Large intestine (tissue), 3 donors: Measurements from ENCODE around the gene C1GALT1. TPM values are rescaled to one million over a fixed set of nuclear protein-coding genes. Genes with fewer than 3 reads are reported as not detected.
A peak's percentile ranks its signal among the peaks of the same experiment; 100 is the strongest.

ENCODE experiments used
- DNase-seq, 2 donors: peaks; one replicate each; pipeline versions ENCODE4 v3.0.0 to v3.0.0-alpha.2; 2013
- H3K27ac ChIP-seq: one replicate; pipeline ENCODE4 v1.5.1; 2013; ENCODE audit warnings: low read length
- H3K27me3 ChIP-seq: 2 replicates; pipeline ENCODE4 v1.6.1; 2013; ENCODE audit warnings: low read length; ENCODE audit not compliant: control insufficient read depth, insufficient read depth
- H3K36me3 ChIP-seq: 2 replicates; pipeline ENCODE4 v1.6.1; 2013; ENCODE audit warnings: low read length; ENCODE audit not compliant: control insufficient read depth, insufficient read depth
- H3K4me1 ChIP-seq: one replicate; pipeline ENCODE4 v1.6.1; 2013; ENCODE audit warnings: low read length; ENCODE audit not compliant: control insufficient read depth, insufficient read depth
- H3K4me3 ChIP-seq: one replicate; pipeline ENCODE4 v1.5.1; 2013; ENCODE audit warnings: low read length
- H3K9me3 ChIP-seq: one replicate; pipeline ENCODE4 v1.6.1; 2013; ENCODE audit warnings: mild to moderate bottlenecking, low read depth, low read length, moderate library complexity; ENCODE audit not compliant: control insufficient read depth
- WGBS: methylation state at CpG from one replicate; pipeline ENCODE4 v1.1.5; 2013; ENCODE audit warnings: low lambda C conversion rate; ENCODE audit not compliant: insufficient coverage; 5-methylcytosine and 5-hydroxymethylcytosine counted together
- polyA plus RNA-seq: library from polyadenylated mRNA; unstranded; fragments of 120-200 nt; gene quantifications from one replicate; pipeline ENCODE4 v1.2.1, GENCODE V29; 2013

C1GALT1 gene
- polyA plus RNA-seq, 1 donor: 54.7 TPM

DNA sequence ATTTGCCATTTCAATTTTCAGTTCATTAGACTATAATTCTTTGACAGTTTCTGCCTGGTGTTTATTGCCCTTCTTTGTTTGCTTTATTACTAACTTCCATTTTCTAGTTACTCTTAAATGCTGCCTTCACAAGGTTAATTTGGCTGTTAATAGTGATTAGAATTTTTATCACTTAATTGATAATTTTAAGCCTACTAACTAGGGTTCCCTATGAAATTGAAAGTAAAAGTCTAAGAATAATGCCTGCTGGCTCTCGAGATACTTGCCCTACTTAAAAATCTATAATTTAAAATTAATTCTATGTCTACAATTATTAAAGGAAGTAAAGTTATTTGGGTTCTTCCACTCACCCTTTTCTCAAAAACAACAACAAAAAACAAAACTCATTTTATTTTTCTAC, 65.3 kb downstream of the C1GALT1 start:
- no peak overlapping the region for H3K27ac ChIP-seq
- WGBS: no CpG with 5 or more reads among the region's 1 CpG
- DNase-seq: no peak
- H3K9me3 ChIP-seq: no peaks in the 10 kb centered on the region
- H3K27me3 ChIP-seq: no peaks in the 10 kb centered on the region
- H3K4me3 ChIP-seq: no peak overlapping the region
- H3K36me3 ChIP-seq: peaks cover 8% of the 10 kb centered on the region
- peaks cover 2% of the 10 kb centered on the region for H3K4me1 ChIP-seq

GRCh38 chr7:7249814-7250213, 67.5 kb downstream of the C1GALT1 start:
- Histone ChIP-seq H3K27ac (no peak overlapping the region), H3K4me3 (no peak overlapping the region), H3K4me1 (peaks cover 5% of the 10 kb centered on the region), H3K36me3 (peaks cover 3% of the 10 kb centered on the region), H3K27me3 (no peaks in the 10 kb centered on the region), H3K9me3 (no peaks in the 10 kb centered on the region)
- DNase-seq: no peak
- WGBS: 63% methylated on average over 2 of the region's 2 CpGs

GRCh38 chr7:7251742-7252141, 69.4 kb downstream of the C1GALT1 start:
- WGBS: no CpG with 5 or more reads among the region's 2 CpGs
- Histone ChIP-seq H3K4me1 (peaks cover 8% of the 10 kb centered on the region), H3K4me3 (no peak overlapping the region), H3K27me3 (no peaks in the 10 kb centered on the region), H3K9me3 (no peaks in the 10 kb centered on the region), H3K27ac (no peak overlapping the region), H3K36me3 (no peaks in the 10 kb centered on the region)
- DNase-seq: no peak

GRCh38 chr7:7254319-7254718, 72.0 kb downstream of the C1GALT1 start:
- WGBS: 100% methylated on average over 1 of the region's 2 CpGs
- H3K4me1 ChIP-seq: peaks cover 8% of the 10 kb centered on the region

DNA sequence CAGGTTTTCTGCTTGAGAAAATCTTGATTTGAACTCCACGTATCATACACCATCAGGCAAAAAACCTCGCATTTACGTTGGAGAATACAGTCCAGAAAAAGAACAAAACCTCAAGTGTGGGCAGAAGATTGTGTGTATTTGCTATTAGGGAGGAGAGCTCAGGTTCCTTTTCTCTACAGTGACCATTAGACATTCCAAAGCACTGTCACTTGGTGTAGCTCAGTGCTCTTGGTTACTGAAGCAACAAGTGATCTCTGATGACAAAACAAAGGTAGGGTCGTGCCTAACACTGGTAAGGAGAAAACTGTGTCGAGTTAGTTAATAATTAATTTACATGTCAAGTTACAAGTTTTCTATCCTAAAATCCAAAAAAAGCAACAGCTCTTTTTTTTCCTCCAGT, 72.6 kb downstream of the C1GALT1 start:
- H3K36me3 ChIP-seq: no peaks in the 10 kb centered on the region
- 100% methylated on average over 1 of the region's 5 CpGs for WGBS

More at GRCh38 chr7:7254319-7254718, 72.0 kb downstream of the C1GALT1 start:
- no peak for DNase-seq
- no peaks in the 10 kb centered on the region for H3K27me3 ChIP-seq
- H3K9me3 ChIP-seq: no peaks in the 10 kb centered on the region
- no peak overlapping the region for H3K4me3 ChIP-seq
- H3K36me3 ChIP-seq: no peaks in the 10 kb centered on the region
- no peak overlapping the region for H3K27ac ChIP-seq

DNA sequence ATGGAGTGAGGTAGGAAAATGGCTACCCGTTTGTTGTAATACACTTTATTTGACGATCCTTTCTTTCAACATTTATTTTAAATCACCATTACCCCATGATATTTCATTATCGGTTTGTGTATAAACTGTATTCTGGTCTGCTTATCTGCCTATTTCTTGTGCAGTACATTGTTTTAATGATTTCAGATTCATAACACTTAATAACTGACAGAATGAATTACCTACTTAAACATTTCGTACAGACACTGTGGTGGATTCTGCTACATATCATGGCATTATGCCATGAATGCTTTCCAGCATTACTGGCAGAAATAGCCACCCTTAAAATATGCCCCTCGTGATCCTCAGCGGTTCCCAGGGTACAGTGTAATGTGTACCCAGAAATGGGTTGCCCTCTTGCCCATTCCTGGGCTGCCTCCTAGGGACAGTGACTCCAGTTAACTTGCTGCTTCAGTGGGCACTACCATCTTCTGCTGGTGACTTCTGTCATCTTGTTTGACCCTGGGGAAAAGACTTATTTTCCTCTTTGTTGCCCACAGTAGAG, 74.5 kb downstream of the C1GALT1 start:
- Histone ChIP-seq H3K36me3 (no peaks in the 10 kb centered on the region), H3K4me1 (peaks cover 6% of the 10 kb centered on the region), H3K9me3 (no peaks in the 10 kb centered on the region), H3K4me3 (no peak overlapping the region), H3K27ac (no peak overlapping the region), H3K27me3 (no peaks in the 10 kb centered on the region)
- DNase-seq: no peak
- 85% methylated on average over 2 of the region's 6 CpGs for WGBS

More for the DNA sequence above, 72.6 kb downstream of the C1GALT1 start:
- peak in 1 of 2 donors; percentile 39 for DNase-seq
- no peak overlapping the region for H3K27ac ChIP-seq
- H3K27me3 ChIP-seq: no peaks in the 10 kb centered on the region
- no peaks in the 10 kb centered on the region for H3K9me3 ChIP-seq
- H3K4me1 ChIP-seq: peaks cover 6% of the 10 kb centered on the region
- no peak overlapping the region for H3K4me3 ChIP-seq

DNA sequence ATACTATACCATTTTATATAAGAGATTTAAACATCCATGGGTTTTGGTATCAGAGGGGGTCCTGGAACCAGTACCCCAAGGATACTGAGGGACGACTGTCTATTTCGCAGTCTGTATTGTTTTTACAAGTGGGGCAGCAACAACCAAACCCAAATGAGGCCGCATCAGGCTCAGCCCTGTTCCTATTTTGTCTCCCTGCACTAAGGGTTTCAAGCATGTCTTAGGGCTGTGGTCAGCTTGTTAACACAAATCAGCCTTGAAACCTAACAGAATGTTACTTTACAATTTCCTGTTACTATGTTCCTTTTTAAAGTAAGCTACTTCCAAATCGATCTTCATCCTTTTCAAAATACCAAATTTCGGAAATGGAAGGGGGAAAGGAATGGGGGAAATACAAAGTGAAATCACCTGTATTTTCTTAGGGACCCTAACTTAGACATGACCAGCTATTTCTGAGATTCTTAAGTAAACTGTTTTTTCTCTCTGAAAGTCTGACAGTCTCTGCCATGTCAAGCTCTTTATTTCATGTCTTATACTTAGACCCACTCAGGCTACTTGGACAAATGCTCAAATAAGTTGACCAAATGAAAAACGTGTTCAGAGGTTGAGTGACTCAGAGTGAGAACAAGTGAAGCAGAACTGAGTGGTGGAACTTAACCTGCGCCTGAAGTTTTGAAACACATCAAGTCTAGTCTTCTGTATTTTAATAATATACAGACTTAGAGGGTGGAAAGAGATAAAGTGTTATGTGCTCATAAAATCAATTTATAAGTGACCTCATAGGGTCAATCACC, 75.8 kb downstream of the C1GALT1 start:
- 90% methylated on average over 5 of the region's 7 CpGs for WGBS
- DNase-seq: no peak
- no peak overlapping the region for H3K27ac ChIP-seq
- H3K27me3 ChIP-seq: no peaks in the 10 kb centered on the region
- H3K4me1 ChIP-seq: peaks cover 6% of the 10 kb centered on the region
- no peak overlapping the region for H3K4me3 ChIP-seq
- no peaks in the 10 kb centered on the region for H3K36me3 ChIP-seq
- no peaks in the 10 kb centered on the region for H3K9me3 ChIP-seq

- H3K9me3 ChIP-seq: no peaks in the 10 kb centered on the region
- DNase-seq: no peak
- H3K36me3 ChIP-seq: no peaks in the 10 kb centered on the region
- no peak overlapping the region for H3K4me3 ChIP-seq
- peaks cover 13% of the 10 kb centered on the region for H3K4me1 ChIP-seq
- H3K27me3 ChIP-seq: no peaks in the 10 kb centered on the region
- no peak overlapping the region for H3K27ac ChIP-seq
Observed at GRCh38 chr7:7261863-7262262, 79.5 kb downstream of the C1GALT1 start.

- Histone ChIP-seq H3K9me3 (no peaks in the 10 kb centered on the region), H3K27ac (no peak overlapping the region), H3K4me1 (peaks cover 13% of the 10 kb centered on the region), H3K4me3 (no peak overlapping the region), H3K27me3 (no peaks in the 10 kb centered on the region), H3K36me3 (no peaks in the 10 kb centered on the region)
- WGBS: 100% methylated on average over 1 of the region's 5 CpGs
- no peak for DNase-seq
Observed at GRCh38 chr7:7263297-7264230, 81.2 kb downstream of the C1GALT1 start.

DNA sequence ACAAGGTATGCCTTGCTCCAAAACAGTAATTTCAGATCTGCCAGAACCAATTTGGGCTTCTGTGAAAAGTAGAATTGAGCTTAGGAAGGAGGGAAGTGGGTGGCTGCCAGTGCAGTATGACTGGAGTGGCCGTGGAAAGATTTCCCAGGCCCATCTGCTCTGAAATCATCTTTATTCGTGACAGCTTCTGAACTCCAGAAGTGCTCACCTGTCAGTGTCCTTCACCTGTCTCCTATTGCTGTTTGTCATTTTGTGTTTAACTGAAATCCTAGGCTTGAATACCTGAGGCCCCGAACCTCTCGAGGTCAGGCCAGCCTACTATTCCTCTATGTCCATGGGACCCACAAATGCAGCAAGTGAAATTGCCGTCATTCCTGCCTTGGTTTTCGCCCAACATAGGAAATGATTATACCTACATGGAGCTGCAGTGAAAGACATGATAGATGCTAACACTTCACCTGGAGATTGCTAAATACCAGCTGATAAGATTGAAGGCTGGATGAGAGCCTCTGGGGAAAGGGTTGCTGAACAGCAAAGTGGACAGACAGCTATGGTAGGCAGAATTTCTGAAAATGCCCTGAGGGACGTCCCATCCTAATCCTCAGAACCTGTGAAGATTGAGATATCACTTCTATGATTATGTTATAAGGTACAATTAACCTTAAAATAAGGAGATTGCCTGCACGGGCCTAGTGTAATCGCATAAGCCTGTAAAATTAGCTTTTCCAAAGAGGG, 82.1 kb downstream of the C1GALT1 start:
- no peak for DNase-seq
- H3K4me1 ChIP-seq: peaks cover 13% of the 10 kb centered on the region
- WGBS: 100% methylated on average over 2 of the region's 9 CpGs
- H3K27me3 ChIP-seq: no peaks in the 10 kb centered on the region
- H3K9me3 ChIP-seq: no peaks in the 10 kb centered on the region
- peak overlapping the region; percentile 38 for H3K27ac ChIP-seq
- no peaks in the 10 kb centered on the region for H3K36me3 ChIP-seq
- no peak overlapping the region for H3K4me3 ChIP-seq
